Activated CD8-positive, alpha-beta memory T cell treated with anti-CD3 and anti-CD28 coated beads, Interleukin-2, amount 50 U/mL, for 1 hour (primary cell): ENCODE data around the gene H2AZ2.

Experiments used
- DNase-seq: peaks from one replicate; pipeline ENCODE4 v3.0.0-alpha.2; 2020; ENCODE audit errors: extremely low read depth

The H2AZ2 gene

DNA sequence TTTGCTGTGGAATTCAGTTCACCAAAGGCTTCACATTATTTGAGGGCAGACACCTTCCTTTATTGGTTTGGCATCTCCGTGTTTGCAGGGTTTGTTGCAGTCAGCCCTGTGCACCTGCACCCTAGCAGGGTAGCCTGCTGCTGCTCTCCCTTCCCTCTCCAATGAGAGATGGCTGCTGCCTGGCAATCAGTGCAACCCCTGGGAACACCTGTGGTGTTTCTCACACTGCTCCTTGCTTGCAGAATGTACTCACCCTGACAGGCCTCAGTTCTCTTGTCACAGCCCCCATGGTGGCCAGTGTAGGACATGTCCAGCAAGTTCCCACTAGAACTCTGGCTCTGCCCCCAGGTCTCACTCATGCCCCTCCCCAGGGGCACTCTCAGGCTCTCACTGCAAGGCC is 63.5 kb downstream of the H2AZ2 start:
- DNase-seq = no peak

DNA sequence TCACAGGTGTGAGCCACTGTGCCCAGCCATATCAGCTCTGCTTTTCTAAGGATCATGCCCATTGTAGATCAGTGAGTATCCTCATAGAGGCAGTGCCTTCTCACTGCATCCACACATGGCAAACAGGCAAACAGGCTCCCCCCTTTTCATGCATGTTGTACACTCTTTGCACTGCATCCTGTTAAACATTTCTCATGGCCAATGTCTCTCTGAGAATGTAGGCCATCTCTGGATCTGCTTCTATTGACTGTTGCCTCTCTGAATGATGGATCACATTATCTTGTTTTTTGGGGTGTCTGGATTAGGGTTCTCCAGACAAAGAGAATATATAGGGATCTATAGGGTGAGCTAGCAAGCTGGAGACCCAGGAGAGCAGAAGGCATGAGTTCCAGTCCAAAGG is 64.5 kb downstream of the H2AZ2 start:
- no peak for DNase-seq

DNA sequence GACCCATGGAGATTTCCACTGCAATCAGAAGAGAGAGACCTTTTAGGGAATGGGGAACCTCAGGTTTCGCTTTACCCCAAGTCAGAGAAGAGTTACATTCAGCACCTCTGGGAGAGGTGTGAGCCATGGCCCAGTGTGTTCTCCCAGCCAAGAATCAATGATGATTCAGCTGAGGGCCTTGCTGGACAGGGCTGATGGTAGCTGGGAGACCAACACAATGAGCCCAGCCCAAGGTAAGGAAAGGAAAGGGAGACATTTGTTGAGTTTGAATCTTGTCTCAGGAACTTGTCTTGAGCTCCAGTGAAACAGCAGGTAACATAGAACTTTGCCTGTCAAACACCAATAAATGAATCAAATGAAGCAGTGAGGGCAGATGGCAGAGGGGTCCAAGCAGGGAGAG is 65.4 kb downstream of the H2AZ2 start:
- DNase-seq = no peak
